NT2/D1 (cell line): Measurements from ENCODE around the gene ZDHHC20.

Experiments
- SUZ12 ChIP-seq: IDR thresholded peaks from 2 replicates; pipeline ENCODE4 v1.6.1; 2011; ENCODE audit not compliant: insufficient read length, insufficient read depth; ENCODE audit errors: extremely low read depth
- ZNF274 ChIP-seq: IDR thresholded peaks from 2 replicates; pipeline ENCODE4 v1.6.1; 2011; ENCODE audit warnings: mild to moderate bottlenecking, low read depth, low read length

GRCh38 chr13:21328836-21329477, 130.1 kb downstream of the ZDHHC20 start:
- TF ChIP-seq SUZ12: no peak
- no peak for TF ChIP-seq ZNF274
